HG02852 (cell line): Measurements from ENCODE around the gene DGKE.

ENCODE experiments used
- ATAC-seq: cut with Tn5 transposase; IDR thresholded peaks from one replicate; pipeline ENCODE4 v1.9.1; 2021; ENCODE audit warnings: mild to moderate bottlenecking, moderate library complexity; ENCODE audit not compliant: unreplicated experiment

The DGKE gene

DNA sequence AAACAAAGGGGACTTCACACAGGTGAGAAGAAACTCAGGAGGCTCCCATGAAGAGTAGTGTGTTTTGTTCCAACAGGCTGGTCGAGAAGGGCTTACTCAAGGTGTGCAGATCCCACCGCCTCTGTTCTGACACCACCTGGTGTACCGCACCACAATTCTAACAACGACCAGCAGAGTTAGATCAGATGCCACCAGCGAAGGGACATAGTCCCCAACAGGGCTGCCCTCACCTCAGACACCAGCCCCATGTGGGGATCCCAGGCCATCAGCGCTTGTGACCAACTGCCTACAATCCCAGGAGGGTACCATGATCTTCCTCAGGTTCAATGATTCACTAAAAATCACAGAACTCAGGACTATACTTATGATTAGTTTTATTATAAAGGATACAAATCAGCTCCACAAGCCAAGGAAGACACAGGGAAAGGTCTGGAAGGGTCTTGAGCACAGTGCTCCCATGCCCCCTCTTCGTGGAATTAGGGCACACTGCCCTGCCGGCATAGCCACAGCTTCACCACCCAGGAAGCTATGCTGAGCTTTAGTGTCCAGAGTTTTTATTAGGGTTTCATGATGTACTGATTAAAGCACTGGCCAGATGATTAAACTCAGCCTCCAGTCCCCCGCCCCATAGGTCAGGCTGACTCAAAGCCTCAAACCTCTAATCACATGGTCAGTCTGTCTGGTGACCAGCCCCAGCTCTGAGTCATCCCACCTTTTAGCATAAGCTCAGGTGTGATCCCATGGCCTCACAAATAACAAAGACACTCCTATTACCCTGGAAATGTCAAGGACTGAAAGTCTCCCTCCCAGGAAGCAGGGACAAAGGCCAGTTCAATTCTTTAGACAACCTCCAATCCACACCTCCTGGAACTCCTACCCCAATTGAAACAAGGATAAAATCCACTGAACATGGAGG, 53.9 kb downstream of the DGKE start:
- ATAC-seq = no peak

- no peak for ATAC-seq
These were observed 56.4 kb downstream of the DGKE start for GRCh38 chr17:56890390-56890789.

DNA sequence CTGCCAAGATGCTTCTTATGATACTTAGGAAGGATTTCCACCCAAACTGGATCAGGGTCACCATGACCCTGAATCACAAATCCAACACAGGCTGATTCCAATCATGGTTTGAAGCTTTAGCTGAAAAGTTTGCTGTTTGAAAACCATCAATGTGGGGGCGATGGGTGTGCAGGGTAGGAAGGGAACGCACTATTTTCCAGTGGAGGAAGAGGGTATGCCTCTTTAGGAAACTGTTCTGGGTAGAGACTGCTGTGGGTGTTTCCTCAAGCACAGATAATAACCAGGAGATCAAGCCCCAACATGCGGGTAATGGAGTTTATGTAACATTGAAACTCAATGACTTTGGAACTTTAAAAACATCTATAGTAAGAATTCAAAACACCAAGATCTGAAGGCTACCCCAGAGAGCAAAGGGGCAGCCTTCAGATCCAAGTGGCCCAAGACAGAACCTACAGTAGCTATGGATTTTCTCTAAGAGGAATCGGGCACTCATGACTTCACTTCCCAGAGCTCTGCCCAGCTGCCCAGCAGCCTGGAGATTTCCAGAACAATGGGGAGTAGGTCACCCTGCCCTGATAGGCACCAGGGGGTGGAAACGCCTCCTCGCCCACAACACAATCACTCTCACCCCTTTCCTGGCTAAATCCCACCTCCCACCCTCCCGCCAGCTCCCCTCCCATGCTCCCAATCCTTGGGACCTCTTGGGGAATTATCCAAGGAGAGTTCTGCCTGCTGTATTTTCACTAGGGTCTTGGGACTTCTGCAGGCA, 57.1 kb downstream of the DGKE start:
- no peak for ATAC-seq

- ATAC-seq = no peak
These were observed 57.8 kb downstream of the DGKE start for GRCh38 chr17:56891751-56892150.

DNA sequence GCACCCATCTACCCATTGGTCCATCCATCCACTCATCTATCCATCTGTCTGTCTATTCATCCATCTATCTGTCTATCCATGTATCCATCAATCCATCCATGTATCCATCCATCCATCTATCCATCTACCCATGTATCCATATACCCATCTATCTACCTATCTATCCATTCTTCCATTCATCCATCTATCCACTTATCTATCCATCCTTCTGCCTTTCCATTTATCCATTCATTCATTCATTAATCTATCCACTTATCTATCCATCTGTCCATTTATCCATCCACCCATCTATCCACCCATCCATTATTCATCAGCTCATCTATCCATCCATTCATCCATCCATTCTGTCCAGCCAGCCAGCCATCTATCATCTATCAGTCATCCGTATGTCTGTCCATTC, 58.4 kb downstream of the DGKE start:
- ATAC-seq = no peak

DNA sequence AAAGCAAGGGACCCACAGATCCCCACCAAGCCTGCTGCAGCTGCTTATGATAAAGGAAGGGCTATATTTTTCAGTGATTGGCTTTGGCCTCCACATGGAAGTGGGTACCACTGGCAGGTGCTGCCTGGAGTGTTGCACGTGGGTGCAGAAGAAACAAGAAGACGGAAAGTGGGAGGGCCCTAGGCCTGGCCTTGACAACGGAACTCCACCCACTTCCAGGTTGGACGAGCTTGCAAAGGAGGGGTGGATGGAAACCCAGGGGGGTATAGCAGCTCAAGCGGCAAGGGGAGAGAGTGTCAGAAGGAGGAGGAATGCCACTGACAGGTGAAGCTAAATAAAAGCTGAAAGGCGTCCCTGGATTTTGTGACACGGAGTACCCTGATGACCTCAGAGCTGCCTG, 59.6 kb downstream of the DGKE start:
- no peak for ATAC-seq

DNA sequence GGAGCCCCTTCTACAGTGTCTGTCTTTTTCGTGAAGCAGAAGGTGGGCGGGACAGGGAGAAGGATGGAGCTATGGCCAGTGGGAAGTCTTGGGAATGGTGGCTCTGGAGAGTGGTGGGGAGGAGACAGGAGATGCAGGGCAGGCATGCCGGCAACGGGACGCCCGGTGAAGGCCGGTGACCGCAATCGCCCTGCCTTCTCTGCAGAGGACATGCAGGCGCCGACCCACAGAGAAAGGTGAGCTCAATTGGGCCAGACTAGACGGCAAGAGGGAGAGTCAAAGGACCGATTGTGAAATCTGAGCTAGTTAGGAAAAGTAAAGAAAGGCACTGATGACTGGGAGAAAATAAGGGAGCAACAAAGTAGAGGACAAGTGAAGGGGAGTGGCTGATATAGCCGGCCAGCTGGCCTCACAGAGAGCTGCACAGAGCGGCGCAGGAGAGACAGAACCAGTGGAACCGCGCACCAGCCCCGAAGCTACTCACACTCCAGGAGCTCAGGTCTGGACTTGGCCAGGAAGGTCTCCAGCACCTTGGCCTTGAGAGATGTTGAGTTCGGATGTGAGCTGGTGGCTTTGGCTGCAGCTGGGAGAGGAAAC, 61.0 kb downstream of the DGKE start:
- no peak for ATAC-seq

DNA sequence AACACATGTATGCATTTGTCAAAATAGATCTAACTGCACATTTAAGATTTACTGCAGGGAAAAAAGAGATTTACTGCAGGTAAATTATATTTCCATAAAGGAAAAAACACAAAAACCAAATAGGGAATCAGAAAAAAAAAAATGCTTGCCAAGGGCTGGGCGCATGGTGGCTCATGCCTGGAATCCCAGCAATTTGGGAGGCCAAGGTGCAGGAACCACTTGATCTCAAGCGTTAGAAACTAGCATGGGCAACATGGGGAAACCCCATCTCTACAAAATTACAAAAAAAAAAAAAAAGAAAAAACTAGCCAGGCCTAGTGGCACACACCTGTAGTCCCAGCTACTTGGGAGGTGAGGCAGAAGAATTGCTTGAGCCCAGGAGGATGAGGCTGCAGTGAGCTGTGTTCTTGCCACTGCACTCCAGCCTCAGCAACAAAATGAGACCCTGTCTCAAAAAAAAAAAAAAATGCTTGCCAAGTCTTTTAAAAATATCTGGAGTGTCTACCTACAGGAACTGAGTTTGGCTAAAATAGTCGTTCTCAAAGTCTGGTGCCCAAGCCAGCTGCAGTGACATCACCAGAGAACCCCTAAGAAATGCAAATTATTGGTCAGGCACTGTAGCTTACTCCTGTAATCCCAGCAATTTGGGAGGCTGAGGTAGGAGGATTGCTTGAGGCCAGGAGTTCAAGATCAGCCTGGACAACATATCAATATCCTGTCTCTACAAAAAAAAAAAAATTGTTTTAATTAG, 62.4 kb downstream of the DGKE start:
- ATAC-seq = no peak

DNA sequence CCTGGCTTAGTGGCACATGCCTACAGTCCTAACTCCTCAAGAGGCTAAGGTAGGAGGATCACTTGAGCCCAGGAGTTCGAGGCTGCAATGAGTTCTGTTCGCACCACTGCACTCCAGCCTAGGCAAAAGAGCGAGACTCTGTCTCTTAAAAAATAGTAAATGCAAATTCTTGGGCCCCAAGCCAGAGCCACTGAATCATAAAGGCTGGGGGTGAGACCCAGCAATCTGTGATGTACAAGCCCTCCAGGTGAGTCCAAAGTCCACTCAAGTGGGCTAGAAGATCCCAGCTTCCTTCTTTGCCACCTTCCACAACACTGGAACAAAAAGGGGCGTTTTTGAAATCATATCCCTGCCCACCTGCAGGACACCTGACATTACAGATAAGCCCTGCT, 63.0 kb downstream of the DGKE start:
- ATAC-seq = no peak

- ATAC-seq = peak; percentile 66
These were observed 63.9 kb downstream of the DGKE start for GRCh38 chr17:56897646-56898424.

- no peak for ATAC-seq
These were observed 64.9 kb downstream of the DGKE start for GRCh38 chr17:56898874-56899273.

GRCh38 chr17:56899403-56899802, 65.5 kb downstream of the DGKE start:
- no peak for ATAC-seq

- no peak for ATAC-seq
These were observed 68.4 kb downstream of the DGKE start for GRCh38 chr17:56902348-56902747.

DNA sequence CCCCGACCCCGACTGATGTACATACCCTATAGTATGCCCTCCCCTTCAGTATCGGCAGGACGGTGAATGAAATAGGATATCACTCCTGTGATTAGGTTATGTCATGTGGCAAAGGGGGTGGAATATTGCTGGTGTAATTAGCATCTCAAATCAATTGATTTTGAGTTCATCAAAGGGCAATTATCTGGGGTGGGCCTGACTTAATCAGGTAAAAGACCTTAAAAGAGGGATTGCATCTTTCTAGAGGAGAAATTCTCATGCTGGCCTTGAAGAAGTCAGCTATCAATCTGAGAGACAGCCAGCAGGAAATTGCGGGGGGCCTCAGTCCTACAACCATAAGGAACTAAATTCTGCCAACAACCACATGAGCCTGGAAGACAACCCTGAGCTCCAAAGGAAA, 69.6 kb downstream of the DGKE start:
- ATAC-seq = no peak

GRCh38 chr17:56908001-56908542, 74.1 kb downstream of the DGKE start:
- ATAC-seq = peak; percentile 79

- ATAC-seq = no peak
These were observed 76.0 kb downstream of the DGKE start for GRCh38 chr17:56909742-56910508.

- no peak for ATAC-seq
These were observed 76.7 kb downstream of the DGKE start for GRCh38 chr17:56910509-56911235.
